DOHH2 (cell line): ENCODE results near the gene SP4.

Experiments
- H3F3A ChIP-seq: fragments of 200-600 bp; sonication (generic), shearing (Covaris generic); 2 replicates; pipeline ENCODE4 v1.6.0; 2016; ENCODE audit warnings: antibody characterized with exemption, mild to moderate bottlenecking; ENCODE audit not compliant: control insufficient read depth, insufficient read depth
- H3K27ac ChIP-seq: fragments of 200-600 bp; sonication (generic); 2 replicates; pipeline ENCODE4 v1.5.1; 2014; ENCODE audit warnings: low read depth, mild to moderate bottlenecking, low read length, moderate library complexity
- H3K27me3 ChIP-seq: fragments of 200-600 bp; sonication (generic); 2 replicates; pipeline ENCODE4 v1.6.1; 2014; ENCODE audit warnings: mild to moderate bottlenecking, low read length, mixed read lengths; ENCODE audit not compliant: control insufficient read depth
- H3K36me3 ChIP-seq: fragments of 200-600 bp; sonication (generic); 2 replicates; pipeline ENCODE4 v1.6.1; 2014; ENCODE audit warnings: mild to moderate bottlenecking, low read length, moderate library complexity, mixed read lengths; ENCODE audit not compliant: control insufficient read depth
- H3K4me1 ChIP-seq: fragments of 200-600 bp; sonication (generic); 2 replicates; pipeline ENCODE4 v1.6.1; 2014; ENCODE audit warnings: mild to moderate bottlenecking, low read length, mixed read lengths; ENCODE audit not compliant: control insufficient read depth
- H3K4me2 ChIP-seq: fragments of 200-600 bp; sonication (generic); 2 replicates; pipeline ENCODE4 v1.6.0; 2014; ENCODE audit warnings: mild to moderate bottlenecking, low read length, moderate library complexity
- H3K4me3 ChIP-seq: fragments of 200-600 bp; sonication (generic); 2 replicates; pipeline ENCODE4 v1.5.1; 2014; ENCODE audit warnings: mild to moderate bottlenecking, low read length, mixed read lengths
- H3K79me2 ChIP-seq: fragments of 200-600 bp; sonication (generic); 2 replicates; pipeline ENCODE4 v1.6.1; 2014; ENCODE audit warnings: mild to moderate bottlenecking, low read length, mixed read lengths; ENCODE audit not compliant: control insufficient read depth
- H3K9me2 ChIP-seq: fragments of 200-600 bp; sonication (generic); replicated peaks from 2 replicates; pipeline ENCODE4 v1.6.1; 2014; ENCODE audit warnings: mild to moderate bottlenecking, low read length, mixed read lengths; ENCODE audit not compliant: control insufficient read depth
- H3K9me3 ChIP-seq: fragments of 200-600 bp; sonication (generic); 2 replicates; pipeline ENCODE4 v1.6.1; 2014; ENCODE audit warnings: antibody characterized with exemption, low read length, mixed read lengths; ENCODE audit not compliant: control insufficient read depth, insufficient read depth
- H4K20me1 ChIP-seq: fragments of 200-600 bp; sonication (generic); 2 replicates; pipeline ENCODE4 v1.6.0; 2014; ENCODE audit warnings: low read depth, mild to moderate bottlenecking, antibody characterized with exemption, low read length, moderate library complexity; ENCODE audit not compliant: control insufficient read depth, insufficient read depth
- EZH2phosphoT487 ChIP-seq: fragments of 200-600 bp; sonication (generic); IDR thresholded peaks from 2 replicates; pipeline ENCODE4 v1.6.1; 2017; ENCODE audit warnings: borderline replicate concordance, mild to moderate bottlenecking, antibody characterized with exemption, low read length, moderate library complexity, mixed read lengths
- TF ChIP-seq, protein P1 (sequence below): fragments of 200-600 bp; sonication (generic); IDR thresholded peaks from one replicate; pipeline ENCODE4 v1.5.1; 2014; ENCODE audit warnings: antibody characterized with exemption, mild to moderate bottlenecking, low read depth, low read length; ENCODE audit not compliant: poor library complexity, severe bottlenecking

SP4 gene

DNA sequence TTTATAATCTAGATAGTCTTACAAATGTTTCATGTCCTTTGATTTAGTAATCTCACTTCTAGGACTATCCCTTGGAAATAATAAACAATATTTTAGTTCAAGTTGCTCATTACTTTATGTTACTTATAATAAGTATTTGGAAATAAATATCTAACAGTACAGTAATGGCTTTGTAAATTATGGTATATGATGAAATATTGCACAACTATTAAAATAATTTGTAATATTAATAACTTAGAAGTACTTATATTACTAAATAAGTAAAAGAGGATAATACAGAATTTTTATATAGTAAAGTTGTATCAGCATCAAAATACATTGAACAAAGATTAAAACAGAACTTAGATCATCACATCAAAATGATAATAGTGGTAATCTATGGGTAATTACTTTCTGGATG lies 41.1 kb downstream of the SP4 start:
- Histone ChIP-seq H3K36me3 (no peaks in the 10 kb centered on the region), H3K9me3 (no peaks in the 10 kb centered on the region), H3F3A (no peaks in the 10 kb centered on the region), H3K4me3 (no peak overlapping the region), H3K4me2 (no peak overlapping the region), H3K79me2 (no peaks in the 10 kb centered on the region), H3K27me3 (no peaks in the 10 kb centered on the region), H3K4me1 (no peaks in the 10 kb centered on the region), H4K20me1 (no peaks in the 10 kb centered on the region), H3K27ac (no peak overlapping the region), H3K9me2 (no peaks in the 10 kb centered on the region)
- TF ChIP-seq EZH2phosphoT487, result no peak
- TF ChIP-seq, protein P1, sequence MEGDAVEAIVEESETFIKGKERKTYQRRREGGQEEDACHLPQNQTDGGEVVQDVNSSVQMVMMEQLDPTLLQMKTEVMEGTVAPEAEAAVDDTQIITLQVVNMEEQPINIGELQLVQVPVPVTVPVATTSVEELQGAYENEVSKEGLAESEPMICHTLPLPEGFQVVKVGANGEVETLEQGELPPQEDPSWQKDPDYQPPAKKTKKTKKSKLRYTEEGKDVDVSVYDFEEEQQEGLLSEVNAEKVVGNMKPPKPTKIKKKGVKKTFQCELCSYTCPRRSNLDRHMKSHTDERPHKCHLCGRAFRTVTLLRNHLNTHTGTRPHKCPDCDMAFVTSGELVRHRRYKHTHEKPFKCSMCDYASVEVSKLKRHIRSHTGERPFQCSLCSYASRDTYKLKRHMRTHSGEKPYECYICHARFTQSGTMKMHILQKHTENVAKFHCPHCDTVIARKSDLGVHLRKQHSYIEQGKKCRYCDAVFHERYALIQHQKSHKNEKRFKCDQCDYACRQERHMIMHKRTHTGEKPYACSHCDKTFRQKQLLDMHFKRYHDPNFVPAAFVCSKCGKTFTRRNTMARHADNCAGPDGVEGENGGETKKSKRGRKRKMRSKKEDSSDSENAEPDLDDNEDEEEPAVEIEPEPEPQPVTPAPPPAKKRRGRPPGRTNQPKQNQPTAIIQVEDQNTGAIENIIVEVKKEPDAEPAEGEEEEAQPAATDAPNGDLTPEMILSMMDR, result no peak

DNA sequence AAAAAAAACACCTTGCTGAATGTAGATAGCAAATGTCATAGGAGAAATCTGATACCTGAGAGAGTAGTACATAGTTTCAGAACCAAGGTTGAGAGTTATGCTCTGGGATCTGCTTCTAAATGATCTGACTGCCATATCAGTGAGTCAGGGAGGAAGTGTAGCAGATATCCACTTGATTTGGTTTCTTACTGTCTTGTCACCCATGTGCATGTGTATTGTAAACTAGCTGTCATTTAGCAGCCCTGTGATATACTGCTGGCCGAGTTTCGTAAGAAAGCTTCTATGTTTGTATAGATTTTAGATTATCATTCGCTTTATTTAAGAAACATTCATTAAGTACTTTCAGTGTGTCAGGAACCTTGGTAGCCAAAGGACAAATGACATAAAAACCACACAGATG lies 42.0 kb downstream of the SP4 start:
- Histone ChIP-seq H4K20me1 (no peaks in the 10 kb centered on the region), H3K9me3 (no peaks in the 10 kb centered on the region), H3K9me2 (no peaks in the 10 kb centered on the region), H3K4me1 (no peaks in the 10 kb centered on the region), H3K79me2 (no peaks in the 10 kb centered on the region), H3K36me3 (no peaks in the 10 kb centered on the region), H3F3A (no peaks in the 10 kb centered on the region), H3K27me3 (no peaks in the 10 kb centered on the region), H3K27ac (no peak overlapping the region), H3K4me3 (no peak overlapping the region), H3K4me2 (no peak overlapping the region)
- no peak for TF ChIP-seq EZH2phosphoT487
- TF ChIP-seq, protein P1, result no peak

GRCh38 chr7:21472029-21472428 lies 44.1 kb downstream of the SP4 start:
- no peaks in the 10 kb centered on the region for H3K79me2 ChIP-seq
- TF ChIP-seq EZH2phosphoT487, result no peak
- TF ChIP-seq, protein P1, result no peak
- H4K20me1 ChIP-seq, result no peaks in the 10 kb centered on the region
- no peak overlapping the region for H3K4me3 ChIP-seq
- H3K27me3 ChIP-seq, result no peaks in the 10 kb centered on the region
- H3K4me1 ChIP-seq, result no peaks in the 10 kb centered on the region
- H3K9me3 ChIP-seq, result no peaks in the 10 kb centered on the region
- H3K4me2 ChIP-seq, result no peak overlapping the region
- H3F3A ChIP-seq, result 0 out of 2 replicates have a peak, but pooled peaks cover 4% of the 10 kb centered on the region
- peaks cover 2% of the 10 kb centered on the region; the same call in 1 of the 2 replicates for H3K36me3 ChIP-seq
- H3K9me2 ChIP-seq, result no peaks in the 10 kb centered on the region
- no peak overlapping the region for H3K27ac ChIP-seq
